ENCODE data around the gene SULT1E1. TPM values are rescaled to one million over a fixed set of nuclear protein-coding genes. Genes with fewer than 3 reads are reported as not detected.

The SULT1E1 gene
- total and polyA plus RNA-seq, 10 of the 15 experiments (the other 5 are each of a cell fraction or from before 2014, with no cell fraction given) = not detected

DNA sequence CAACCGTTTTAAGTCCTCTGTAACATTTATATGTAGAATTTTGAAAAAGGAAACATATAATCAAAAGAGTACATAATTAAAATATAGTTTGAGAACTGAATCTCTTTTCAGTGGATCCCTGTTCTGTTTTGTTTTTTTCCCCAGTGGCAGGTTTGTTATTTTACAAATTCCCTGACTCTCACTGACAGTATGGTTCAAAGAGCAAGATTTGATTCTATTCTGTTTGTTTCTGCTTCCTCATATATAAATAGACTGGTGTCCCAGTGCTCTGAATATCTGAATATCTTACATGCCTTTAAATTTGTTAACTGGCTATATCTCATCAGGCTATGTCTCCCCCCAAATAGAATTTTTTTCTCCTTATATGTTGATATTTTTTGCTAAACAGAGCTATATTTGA lies 16.6 kb downstream of the SULT1E1 start:
- no peaks in the 10 kb centered on the region for H3K9me3 ChIP-seq (replicated peaks; ENCODE audit: control insufficient read depth, insufficient read depth, low read length)
- H2AFZ ChIP-seq (ENCODE audit: control insufficient read depth, low read depth, low read length) = no peak overlapping the region
- 5% methylated on average over 1 of the region's 1 CpG for WGBS (ENCODE audit: insufficient coverage, insufficient replicate concordance, low lambda C conversion rate, missing lambda C conversion rate)
- ChIA-PET SMC1A (ENCODE audit: uncharacterized antibody, unreplicated experiment) (interaction anchor here (1.0 to 2.8 kb wide), 3 partner anchors 9 to 19 kb away, joined by 3 to 11 read pairs (median 5); no protein-coding TSS in a partner anchor), POLR2A (interaction anchor here (0.6 to 1.9 kb wide), 3 partner anchors 10 to 1130 kb away, joined by 3 to 7 read pairs (median 3); no protein-coding TSS in a partner anchor), RAD21 (ENCODE audit: unreplicated experiment) (interaction anchor here (1.0 to 1.4 kb wide), 2 partner anchors 13 to 25 kb away, joined by 3 read pairs; no protein-coding TSS in a partner anchor), CTCF (interaction anchor here (1.5 kb wide), 1 partner anchor 10 kb away, joined by 5 read pairs; no protein-coding TSS in a partner anchor)
- no peaks in the 10 kb centered on the region for H3K4me1 ChIP-seq (ENCODE audit: control insufficient read depth, insufficient read depth, low read length)
- no peaks in the 10 kb centered on the region for H3K79me2 ChIP-seq (ENCODE audit: control insufficient read depth, insufficient read depth, low read length)
- no peak overlapping the region for H3K9ac ChIP-seq (ENCODE audit: control insufficient read depth, insufficient read depth, low read length)
- no peak for FAIRE-seq
- intact Hi-C loops (cut with micrococcal nuclease; ENCODE audit: unreplicated experiment) = no loop called here
- no peaks in the 10 kb centered on the region for H4K20me1 ChIP-seq (ENCODE audit: control insufficient read depth, insufficient read depth)
- in situ Hi-C loops (cut with MboI) = loop anchor here (25.0 kb wide), 1 partner anchor 1206 kb away; no protein-coding TSS in a partner anchor
- no peak for DNase-seq (ENCODE audit: low read depth, low spot score)
- no TSS peak for BruUV-seq (replicated peaks)
- no peaks in the 10 kb centered on the region for H3K36me3 ChIP-seq (ENCODE audit: control insufficient read depth in 2 of 2, insufficient read depth in 2 of 2, low read length in 1 of 2)
- no peak overlapping the region for H3K27ac ChIP-seq (ENCODE audit: control insufficient read depth, insufficient read depth)
- H3K27me3 ChIP-seq (replicated peaks in 1 of 2; ENCODE audit: control insufficient read depth in 2 of 2, insufficient read depth in 2 of 2, low read length in 1 of 2) = no peaks in the 10 kb centered on the region
- H3K4me3 ChIP-seq = no peak overlapping the region
- H3K4me2 ChIP-seq (ENCODE audit: control insufficient read depth, insufficient read depth) = no peak overlapping the region
- no peak for ATAC-seq
- TF ChIP-seq, protein P1, sequence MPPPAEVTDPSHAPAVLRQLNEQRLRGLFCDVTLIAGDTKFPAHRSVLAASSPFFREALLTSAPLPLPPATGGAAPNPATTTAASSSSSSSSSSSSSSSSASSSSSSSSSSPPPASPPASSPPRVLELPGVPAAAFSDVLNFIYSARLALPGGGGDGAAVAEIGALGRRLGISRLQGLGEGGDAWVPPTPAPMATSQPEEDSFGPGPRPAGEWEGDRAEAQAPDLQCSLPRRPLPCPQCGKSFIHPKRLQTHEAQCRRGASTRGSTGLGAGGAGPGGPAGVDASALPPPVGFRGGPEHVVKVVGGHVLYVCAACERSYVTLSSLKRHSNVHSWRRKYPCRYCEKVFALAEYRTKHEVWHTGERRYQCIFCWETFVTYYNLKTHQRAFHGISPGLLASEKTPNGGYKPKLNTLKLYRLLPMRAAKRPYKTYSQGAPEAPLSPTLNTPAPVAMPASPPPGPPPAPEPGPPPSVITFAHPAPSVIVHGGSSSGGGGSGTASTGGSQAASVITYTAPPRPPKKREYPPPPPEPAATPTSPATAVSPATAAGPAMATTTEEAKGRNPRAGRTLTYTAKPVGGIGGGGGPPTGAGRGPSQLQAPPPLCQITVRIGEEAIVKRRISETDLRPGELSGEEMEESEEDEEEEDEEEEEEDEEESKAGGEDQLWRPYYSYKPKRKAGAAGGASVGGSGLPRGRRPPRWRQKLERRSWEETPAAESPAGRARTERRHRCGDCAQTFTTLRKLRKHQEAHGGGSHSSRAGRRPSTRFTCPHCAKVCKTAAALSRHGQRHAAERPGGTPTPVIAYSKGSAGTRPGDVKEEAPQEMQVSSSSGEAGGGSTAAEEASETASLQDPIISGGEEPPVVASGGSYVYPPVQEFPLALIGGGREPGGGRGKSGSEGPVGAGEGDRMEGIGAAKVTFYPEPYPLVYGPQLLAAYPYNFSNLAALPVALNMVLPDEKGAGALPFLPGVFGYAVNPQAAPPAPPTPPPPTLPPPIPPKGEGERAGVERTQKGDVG (CRISPR knock-in tag; IDR thresholded peaks at IDR 0.05) = no peak
- TF ChIP-seq BHLHE40 (IDR thresholded peaks at IDR 0.05; ENCODE audit: borderline replicate concordance in 1 of 2, low read depth in 2 of 2, low read length in 1 of 2) = no peak
- no peak for TF ChIP-seq MTA3 (IDR thresholded peaks at IDR 0.05; ENCODE audit: borderline replicate concordance, low read length)
- no peak for TF ChIP-seq LARP7 (IDR thresholded peaks at IDR 0.05)
- no peak for TF ChIP-seq EZH2 (IDR thresholded peaks at IDR 0.05; ENCODE audit: borderline replicate concordance, control insufficient read depth, low read depth, low read length)
- no peak for TF ChIP-seq CREB1 (IDR thresholded peaks at IDR 0.05; ENCODE audit: low read depth)
- TF ChIP-seq NFXL1 (IDR thresholded peaks at IDR 0.05; ENCODE audit: borderline replicate concordance) = no peak
- no peak for TF ChIP-seq CBX5 (IDR thresholded peaks at IDR 0.05; ENCODE audit: low read depth)
- no peak for TF ChIP-seq CHD2 (IDR thresholded peaks at IDR 0.05; ENCODE audit: borderline replicate concordance, low read depth, low read length)
- no peak for TF ChIP-seq ZNF384 (IDR thresholded peaks at IDR 0.05; ENCODE audit: borderline replicate concordance, low read depth, low read length)
- TF ChIP-seq FOS (IDR thresholded peaks at IDR 0.05; ENCODE audit: borderline replicate concordance, extremely low read depth, insufficient read length) = no peak

Measured in GM12878 (cell line).